ENCODE results near the gene MRPL53. TPM values are rescaled to one million over a fixed set of nuclear protein-coding genes. Genes with fewer than 3 reads are reported as not detected.

MRPL53 gene
- total and polyA plus RNA-seq, 2 of the 13 experiments (the other 11 are each of a cell fraction or from before 2014, with no cell fraction given): 34.3 to 51.9 TPM

GRCh38 chr2:74512744-74513604 lies 40.5 kb upstream of the MRPL53 start:
- BruUV-seq (replicated peaks): no TSS peak
- no peaks in the 10 kb centered on the region for H3K9me3 ChIP-seq (ENCODE audit: low read length)
- H4K20me1 ChIP-seq (ENCODE audit: insufficient read depth, low read length): no peaks in the 10 kb centered on the region
- intact Hi-C loops (cut with micrococcal nuclease; ENCODE audit: unreplicated experiment): no loop called here
- H3K36me3 ChIP-seq (replicated peaks in 1 of 2; ENCODE audit: control insufficient read depth in 1 of 2, insufficient read depth in 2 of 2, low read length in 2 of 2): peaks cover 0 to 3% of the 10 kb centered on the region in 2 experiments; a peak in 3 of 5 replicates
- ChIA-PET CTCF (ENCODE audit: low intra/inter-chr PET ratio, low total read pairs) (no interaction called here), POLR2A (interaction anchor here (1.0 to 2.4 kb wide), 6 partner anchors 9 to 31 kb away, joined by 3 to 31 read pairs (median 12); partner anchors contain the start of genes AUP1, CCDC142, DQX1 and HTRA2)
- peak overlapping the region; percentile 43 to 63 (median 62) for H3K4me3 ChIP-seq (replicated peaks in 1 of 3; ENCODE audit: insufficient read depth in 1 of 3, low read depth in 2 of 3, low read length in 3 of 3)
- peaks cover 54% of the 10 kb centered on the region for H3K4me1 ChIP-seq (ENCODE audit: insufficient read depth, low read length)
- 6% methylated on average over 13 of the region's 36 CpGs for WGBS (ENCODE audit: low lambda C conversion rate)
- peak overlapping the region; percentile 68 for H3K9ac ChIP-seq (ENCODE audit: insufficient read depth, low read depth, low read length)
- no peaks in the 10 kb centered on the region for H3K27me3 ChIP-seq (ENCODE audit: control insufficient read depth in 1 of 2, insufficient read depth in 2 of 2, low read length in 2 of 2)
- H2AFZ ChIP-seq (ENCODE audit: low read length): no peak overlapping the region
- FAIRE-seq (no peak), ATAC-seq (peak; percentile 52), DNase-seq (ENCODE audit: low spot score) (peak; percentile 51)
- H3K4me2 ChIP-seq (ENCODE audit: low read depth, low read length): peak overlapping the region; percentile 75
- peak overlapping the region; percentile 36 for H3K27ac ChIP-seq (ENCODE audit: extremely low read length, insufficient read depth, low read length)
- no peaks in the 10 kb centered on the region for H3K79me2 ChIP-seq (ENCODE audit: insufficient read depth, low read length)
- in situ Hi-C loops (cut with HindIII; ENCODE audit: extremely low pct_ligation_motif_present, low pct_unique_long_range_greater_than_20kb): no loop called here
- TF ChIP-seq POGK (CRISPR knock-in tag; conservative IDR thresholded peaks at IDR 0.05) (no peak), STAT6 (CRISPR knock-in tag; IDR thresholded peaks at IDR 0.05; ENCODE audit: borderline replicate concordance) (peak; percentile 49; the same call in 1 of the 2 replicates), SRSF1 (optimal IDR thresholded peaks at IDR 0.05; ENCODE audit: low read depth, low read length) (peak; percentile 98), FOXM1 (CRISPR knock-in tag; IDR thresholded peaks at IDR 0.05) (no peak), ZNF703 (CRISPR knock-in tag; IDR thresholded peaks at IDR 0.05; ENCODE audit: borderline replicate concordance) (no peak), CENPX (CRISPR knock-in tag; IDR thresholded peaks at IDR 0.05) (no peak), HOXA3 (CRISPR knock-in tag; IDR thresholded peaks at IDR 0.05) (no peak; the same call in 1 of the 2 replicates), ZNF782 (CRISPR knock-in tag; IDR thresholded peaks at IDR 0.05; ENCODE audit: borderline replicate concordance) (no peak), ZUFSP (CRISPR knock-in tag; IDR thresholded peaks at IDR 0.05; ENCODE audit: borderline replicate concordance) (no peak), SRF (IDR thresholded peaks at IDR 0.05; ENCODE audit: low read depth, low read length) (no peak), ZNF572 (CRISPR knock-in tag; IDR thresholded peaks at IDR 0.05) (no peak), SP4 (CRISPR knock-in tag; IDR thresholded peaks at IDR 0.05) (no peak), KLF6 (CRISPR knock-in tag; IDR thresholded peaks at IDR 0.05) (no peak), TBX3 (IDR thresholded peaks at IDR 0.05; ENCODE audit: borderline replicate concordance) (no peak), NFE2L1 (CRISPR knock-in tag; IDR thresholded peaks at IDR 0.05; ENCODE audit: borderline replicate concordance) (no peak), SP140L (CRISPR knock-in tag; IDR thresholded peaks at IDR 0.05; ENCODE audit: borderline replicate concordance) (no peak)

Data from HepG2 (cell line).